ENCODE measurements around the gene AIFM3. TPM values are rescaled to one million over a fixed set of nuclear protein-coding genes. Genes with fewer than 3 reads are reported as not detected.

Gene AIFM3
- total RNA-seq, 1 experiment from 2014 or later = 2.6 TPM

DNA sequence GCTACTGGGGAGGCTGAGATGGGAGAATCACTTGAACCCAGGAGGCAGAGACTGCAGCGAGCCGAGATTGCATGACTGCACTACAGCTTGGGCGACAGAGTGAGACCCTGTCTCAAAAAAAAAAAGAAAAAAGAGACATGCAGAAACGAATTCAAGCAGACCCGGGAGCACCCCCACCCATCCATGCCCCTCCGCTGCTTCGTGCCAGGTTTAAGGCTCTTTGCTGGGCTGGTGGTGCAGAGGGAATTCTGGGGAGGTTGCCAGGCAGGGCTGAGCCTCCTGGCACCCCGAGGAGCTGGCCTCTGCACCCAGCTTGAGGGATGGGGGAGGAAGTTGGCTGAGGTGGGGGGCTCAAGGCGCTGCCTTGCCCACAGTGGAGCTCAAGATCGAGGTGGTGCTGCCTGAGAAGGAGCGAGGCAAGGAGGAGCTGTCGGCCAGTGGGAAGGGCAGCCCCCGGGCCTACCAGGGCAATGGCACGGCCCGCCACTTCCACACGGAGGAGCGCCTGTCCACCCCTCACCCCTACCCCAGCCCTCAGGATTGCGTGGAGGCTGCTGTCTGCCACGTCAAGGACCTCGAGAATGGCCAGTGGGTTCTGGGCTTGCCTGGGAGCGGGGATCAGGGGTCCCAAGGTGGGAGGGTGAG, 6.0 kb downstream of the AIFM3 start:
- Mint-ChIP-seq H3K4me3 (no peak overlapping the region), H3K27ac (no peak overlapping the region), H3K27me3 (ENCODE audit: low read depth) (peaks cover 37% of the 10 kb centered on the region), H3K4me1 (0 out of 2 replicates have a peak, but pooled peaks cover 6% of the 10 kb centered on the region), H3K9me3 (peaks cover 1% of the 10 kb centered on the region), H3K36me3 (0 out of 2 replicates have a peak, but pooled peaks cover 1% of the 10 kb centered on the region)
- POLR2A ChIA-PET = interaction anchor here (1.5 kb wide), 1 partner anchor 16 kb away, joined by 3 read pairs; no protein-coding TSS in a partner anchor
- no peak for ATAC-seq
- CTCF ChIA-PET = interaction anchor here (0.6 to 2.0 kb wide), 5 partner anchors 16 to 87 kb away, joined by 3 to 7 read pairs (median 4); partner anchors contain the start of gene CRKL
- TF ChIP-seq, protein P1, sequence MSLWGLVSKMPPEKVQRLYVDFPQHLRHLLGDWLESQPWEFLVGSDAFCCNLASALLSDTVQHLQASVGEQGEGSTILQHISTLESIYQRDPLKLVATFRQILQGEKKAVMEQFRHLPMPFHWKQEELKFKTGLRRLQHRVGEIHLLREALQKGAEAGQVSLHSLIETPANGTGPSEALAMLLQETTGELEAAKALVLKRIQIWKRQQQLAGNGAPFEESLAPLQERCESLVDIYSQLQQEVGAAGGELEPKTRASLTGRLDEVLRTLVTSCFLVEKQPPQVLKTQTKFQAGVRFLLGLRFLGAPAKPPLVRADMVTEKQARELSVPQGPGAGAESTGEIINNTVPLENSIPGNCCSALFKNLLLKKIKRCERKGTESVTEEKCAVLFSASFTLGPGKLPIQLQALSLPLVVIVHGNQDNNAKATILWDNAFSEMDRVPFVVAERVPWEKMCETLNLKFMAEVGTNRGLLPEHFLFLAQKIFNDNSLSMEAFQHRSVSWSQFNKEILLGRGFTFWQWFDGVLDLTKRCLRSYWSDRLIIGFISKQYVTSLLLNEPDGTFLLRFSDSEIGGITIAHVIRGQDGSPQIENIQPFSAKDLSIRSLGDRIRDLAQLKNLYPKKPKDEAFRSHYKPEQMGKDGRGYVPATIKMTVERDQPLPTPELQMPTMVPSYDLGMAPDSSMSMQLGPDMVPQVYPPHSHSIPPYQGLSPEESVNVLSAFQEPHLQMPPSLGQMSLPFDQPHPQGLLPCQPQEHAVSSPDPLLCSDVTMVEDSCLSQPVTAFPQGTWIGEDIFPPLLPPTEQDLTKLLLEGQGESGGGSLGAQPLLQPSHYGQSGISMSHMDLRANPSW (CRISPR knock-in tag; conservative IDR thresholded peaks at IDR 0.05; ENCODE audit: low read depth) = no peak
- no peak for TF ChIP-seq ZNF512 (CRISPR knock-in tag; IDR thresholded peaks at IDR 0.05; ENCODE audit: borderline replicate concordance)
- no peak for TF ChIP-seq JUN (CRISPR knock-in tag; IDR thresholded peaks at IDR 0.05)
- TF ChIP-seq ATF1 (CRISPR knock-in tag; IDR thresholded peaks at IDR 0.05) = no peak
- no peak for TF ChIP-seq MAX (CRISPR knock-in tag; IDR thresholded peaks at IDR 0.05)
- no peak for TF ChIP-seq ZNF317 (CRISPR knock-in tag; IDR thresholded peaks at IDR 0.05; ENCODE audit: borderline replicate concordance, low read depth)
- TF ChIP-seq, protein P2, sequence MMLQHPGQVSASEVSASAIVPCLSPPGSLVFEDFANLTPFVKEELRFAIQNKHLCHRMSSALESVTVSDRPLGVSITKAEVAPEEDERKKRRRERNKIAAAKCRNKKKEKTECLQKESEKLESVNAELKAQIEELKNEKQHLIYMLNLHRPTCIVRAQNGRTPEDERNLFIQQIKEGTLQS (CRISPR knock-in tag; conservative IDR thresholded peaks at IDR 0.05) = no peak
- no peak for DNase-seq (ENCODE audit: low spot score)

GRCh38 chr22:20973634-20974286, 6.7 kb downstream of the AIFM3 start:
- DNase-seq (ENCODE audit: low spot score) (no peak), ATAC-seq (no peak)
- ChIA-PET CTCF (interaction anchor here (0.5 to 1.7 kb wide), 5 partner anchors 9 to 64 kb away, joined by 3 to 5 read pairs (median 3); partner anchors contain the start of gene CRKL), POLR2A (interaction anchor here (1.5 kb wide), 1 partner anchor 16 kb away, joined by 3 read pairs; no protein-coding TSS in a partner anchor)
- Mint-ChIP-seq H3K9me3 (peaks cover 8% of the 10 kb centered on the region), H3K4me1 (0 out of 2 replicates have a peak, but pooled peaks cover 3% of the 10 kb centered on the region), H3K27me3 (ENCODE audit: low read depth) (peaks cover 37% of the 10 kb centered on the region), H3K36me3 (peaks cover 8% of the 10 kb centered on the region; the same call in 1 of the 2 replicates), H3K27ac (no peak overlapping the region), H3K4me3 (no peak overlapping the region)
- TF ChIP-seq ZNF121 (CRISPR knock-in tag; IDR thresholded peaks at IDR 0.05) = no peak
- TF ChIP-seq ZNF263 (CRISPR knock-in tag; IDR thresholded peaks at IDR 0.05; ENCODE audit: low read depth) = no peak
- no peak for TF ChIP-seq CTCF (IDR thresholded peaks at IDR 0.05)
- TF ChIP-seq TEAD4 (CRISPR knock-in tag; IDR thresholded peaks at IDR 0.05) = no peak
- TF ChIP-seq FOXP1 (CRISPR knock-in tag; IDR thresholded peaks at IDR 0.05; ENCODE audit: borderline replicate concordance) = no peak
- TF ChIP-seq FOXK1 (CRISPR knock-in tag; IDR thresholded peaks at IDR 0.05) = no peak
- no peak for TF ChIP-seq TCF7 (CRISPR knock-in tag; IDR thresholded peaks at IDR 0.05; ENCODE audit: low read depth)
- TF ChIP-seq RORB (CRISPR knock-in tag; IDR thresholded peaks at IDR 0.05) = no peak
- TF ChIP-seq CREM (CRISPR knock-in tag; IDR thresholded peaks at IDR 0.05) = no peak
- TF ChIP-seq, protein P3, sequence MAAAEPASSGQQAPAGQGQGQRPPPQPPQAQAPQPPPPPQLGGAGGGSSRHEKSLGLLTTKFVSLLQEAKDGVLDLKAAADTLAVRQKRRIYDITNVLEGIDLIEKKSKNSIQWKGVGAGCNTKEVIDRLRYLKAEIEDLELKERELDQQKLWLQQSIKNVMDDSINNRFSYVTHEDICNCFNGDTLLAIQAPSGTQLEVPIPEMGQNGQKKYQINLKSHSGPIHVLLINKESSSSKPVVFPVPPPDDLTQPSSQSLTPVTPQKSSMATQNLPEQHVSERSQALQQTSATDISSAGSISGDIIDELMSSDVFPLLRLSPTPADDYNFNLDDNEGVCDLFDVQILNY (CRISPR knock-in tag; IDR thresholded peaks at IDR 0.05) = no peak
- no peak for TF ChIP-seq KAT7 (CRISPR knock-in tag; IDR thresholded peaks at IDR 0.05; ENCODE audit: borderline replicate concordance)
- no peak for TF ChIP-seq ATF1 (CRISPR knock-in tag; IDR thresholded peaks at IDR 0.05)
- no peak for TF ChIP-seq CBFB (CRISPR knock-in tag; IDR thresholded peaks at IDR 0.05; ENCODE audit: low read depth)
- TF ChIP-seq, protein P1 (CRISPR knock-in tag; conservative IDR thresholded peaks at IDR 0.05; ENCODE audit: low read depth) = no peak
- TF ChIP-seq, protein P4, sequence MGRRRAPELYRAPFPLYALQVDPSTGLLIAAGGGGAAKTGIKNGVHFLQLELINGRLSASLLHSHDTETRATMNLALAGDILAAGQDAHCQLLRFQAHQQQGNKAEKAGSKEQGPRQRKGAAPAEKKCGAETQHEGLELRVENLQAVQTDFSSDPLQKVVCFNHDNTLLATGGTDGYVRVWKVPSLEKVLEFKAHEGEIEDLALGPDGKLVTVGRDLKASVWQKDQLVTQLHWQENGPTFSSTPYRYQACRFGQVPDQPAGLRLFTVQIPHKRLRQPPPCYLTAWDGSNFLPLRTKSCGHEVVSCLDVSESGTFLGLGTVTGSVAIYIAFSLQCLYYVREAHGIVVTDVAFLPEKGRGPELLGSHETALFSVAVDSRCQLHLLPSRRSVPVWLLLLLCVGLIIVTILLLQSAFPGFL (CRISPR knock-in tag; IDR thresholded peaks at IDR 0.05; ENCODE audit: borderline replicate concordance) = no peak
- no peak for TF ChIP-seq SMAD4 (CRISPR knock-in tag; IDR thresholded peaks at IDR 0.05)

Measured in WTC11 (cell line).